Prostate gland (tissue), 2 donors: ENCODE measurements around the gene CES4A. TPM values are rescaled to one million over a fixed set of nuclear protein-coding genes. Genes with fewer than 3 reads are reported as not detected.

Source experiments
- DNase-seq: peaks from one replicate; pipeline ENCODE4 v3.0.0-alpha.2; 2019; ENCODE audit warnings: low spot score
- H3K27ac ChIP-seq, 2 donors: fragments of 200-600 bp; sonication (generic); 2 replicates each; pipeline ENCODE4 v1.5.1; 2017 to 2019
- H3K27me3 ChIP-seq: fragments of 200-600 bp; sonication (generic); replicated peaks from 2 replicates; pipeline ENCODE4 v1.5.1; 2019; ENCODE audit not compliant: insufficient read depth
- H3K36me3 ChIP-seq, 2 donors: fragments of 200-600 bp; sonication (generic); 1 replicate in 1 of 2; 2 replicates in 1 of 2; pipeline versions ENCODE4 v1.5.1 to v1.8.1; 2017 to 2019
- H3K4me1 ChIP-seq: fragments of 200-600 bp; sonication (generic); replicated peaks from 2 replicates; pipeline ENCODE4 v1.5.1; 2019
- H3K4me3 ChIP-seq, 2 donors: fragments of 200-600 bp; sonication (generic); 2 replicates each; pipeline ENCODE4 v1.5.1; 2017 to 2019
- H3K9me3 ChIP-seq: fragments of 200-600 bp; sonication (generic); 2 replicates; pipeline ENCODE4 v1.5.1; 2017
- CTCF ChIP-seq, 4 experiments: fragments of 200-600 bp in 2 of 4; fragments of 450-650 bp in 2 of 4; sonication (generic) in 2 of 4; IDR thresholded peaks; 1 replicate in 3 of 4; 2 replicates in 1 of 4; pipeline ENCODE4 v1.5.1; 2016 to 2019; ENCODE audit warnings: antibody characterized with exemption in 4 of 4, mild to moderate bottlenecking in 2 of 4, moderate library complexity in 2 of 4
- POLR2A ChIP-seq: fragments of 450-650 bp; IDR thresholded peaks from one replicate; pipeline ENCODE4 v1.6.1; 2016; ENCODE audit warnings: antibody characterized with exemption, mild to moderate bottlenecking
- POLR2AphosphoS5 ChIP-seq: sonication (generic); formaldehyde crosslinking; IDR thresholded peaks from one replicate; pipeline ENCODE4 v1.6.1; 2017; ENCODE audit warnings: antibody characterized with exemption
- WGBS: methylation state at CpG from one replicate; pipeline ENCODE4 v1.1.5; 2018; 5-methylcytosine and 5-hydroxymethylcytosine counted together
- intact Hi-C: fragments of 100-400 bp; cut with DNase I; formaldehyde crosslinking; loops from one replicate; pipeline ENCODE4 v1.14.2; 2022
- total RNA-seq, 2 donors: library from RNA; depleted of rRNA; stranded (reverse); fragments of >200 nt; gene quantifications; one replicate each; pipeline ENCODE4 v1.1.0, GENCODE V29; 2016

CES4A gene
- total RNA-seq, 2 donors from 2014 or later = 1.4 to 10.7 TPM

GRCh38 chr16:67011274-67011673 is 22.9 kb downstream of the CES4A start:
- intact Hi-C loops = no loop called here
- Histone ChIP-seq H3K4me1 (peaks cover 3% of the 10 kb centered on the region), H3K27me3 (no peaks in the 10 kb centered on the region), H3K27ac (no peak overlapping the region), H3K4me3 (no peak overlapping the region), H3K9me3 (no peaks in the 10 kb centered on the region), H3K36me3 (no peaks in the 10 kb centered on the region)
- TF ChIP-seq POLR2A = no peak
- no peak for TF ChIP-seq POLR2AphosphoS5
- TF ChIP-seq CTCF (IDR thresholded peaks at IDR 0.05) = no peak
- WGBS = 100% methylated on average over 2 of the region's 2 CpGs
- DNase-seq = no peak

- Histone ChIP-seq H3K27me3 (no peaks in the 10 kb centered on the region), H3K4me3 (peak overlapping the region; percentile 38 to 47), H3K4me1 (peaks cover 3% of the 10 kb centered on the region), H3K36me3 (no peaks in the 10 kb centered on the region), H3K27ac (peak overlapping the region in 1 of 2 donors; percentile 35), H3K9me3 (no peaks in the 10 kb centered on the region)
- no peak for DNase-seq
- 8% methylated on average over 21 of the region's 21 CpGs for WGBS
- intact Hi-C loops = no loop called here
- TF ChIP-seq CTCF (IDR thresholded peaks at IDR 0.05) (no peak), POLR2A (no peak), POLR2AphosphoS5 (no peak)
Measured at GRCh38 chr16:67013233-67013822, 24.9 kb downstream of the CES4A start.

- TF ChIP-seq POLR2AphosphoS5 = no peak
- TF ChIP-seq POLR2A = no peak
- TF ChIP-seq CTCF (IDR thresholded peaks at IDR 0.05) = peak in 3 of 4 experiments; percentile 7 to 45 (median 39)
- under 1% methylated on average over 70 of the region's 70 CpGs for WGBS
- intact Hi-C loops = no loop called here
- Histone ChIP-seq H3K4me1 (peaks cover 3% of the 10 kb centered on the region), H3K9me3 (no peaks in the 10 kb centered on the region), H3K27ac (peak overlapping the region in 1 of 2 donors; percentile 35), H3K27me3 (no peaks in the 10 kb centered on the region), H3K4me3 (peak overlapping the region; percentile 38 to 47), H3K36me3 (no peaks in the 10 kb centered on the region)
- DNase-seq = peak; percentile 26
Measured at GRCh38 chr16:67013823-67014633, 25.6 kb downstream of the CES4A start.

GRCh38 chr16:67014634-67015312 is 26.4 kb downstream of the CES4A start:
- no peaks in the 10 kb centered on the region for H3K9me3 ChIP-seq
- TF ChIP-seq CTCF (IDR thresholded peaks at IDR 0.05) (peak in 1 of 4 experiments; percentile 4), POLR2A (no peak)
- H3K36me3 ChIP-seq = no peaks in the 10 kb centered on the region
- H3K27me3 ChIP-seq = no peaks in the 10 kb centered on the region
- intact Hi-C loops = no loop called here
- peaks cover 3% of the 10 kb centered on the region for H3K4me1 ChIP-seq
- DNase-seq = no peak
- peak overlapping the region in 1 of 2 donors; percentile 47 for H3K4me3 ChIP-seq
- 51% methylated on average over 6 of the region's 6 CpGs for WGBS
- H3K27ac ChIP-seq = no peak overlapping the region
